Middle frontal gyrus (tissue), 1 donor: ENCODE results near the gene TMEM107.

Source experiments
- DNase-seq: peaks from one replicate; pipeline ENCODE4 v3.0.0-alpha.2; 2015; ENCODE audit warnings: low spot score; ENCODE audit errors: extremely low spot score

Gene TMEM107

GRCh38 chr17:8150194-8151119 is 25.7 kb downstream of the TMEM107 start:
- DNase-seq: no peak

GRCh38 chr17:8149419-8150193 is 26.6 kb downstream of the TMEM107 start:
- DNase-seq: no peak

GRCh38 chr17:8148560-8148959 is 27.6 kb downstream of the TMEM107 start:
- DNase-seq: no peak

DNA sequence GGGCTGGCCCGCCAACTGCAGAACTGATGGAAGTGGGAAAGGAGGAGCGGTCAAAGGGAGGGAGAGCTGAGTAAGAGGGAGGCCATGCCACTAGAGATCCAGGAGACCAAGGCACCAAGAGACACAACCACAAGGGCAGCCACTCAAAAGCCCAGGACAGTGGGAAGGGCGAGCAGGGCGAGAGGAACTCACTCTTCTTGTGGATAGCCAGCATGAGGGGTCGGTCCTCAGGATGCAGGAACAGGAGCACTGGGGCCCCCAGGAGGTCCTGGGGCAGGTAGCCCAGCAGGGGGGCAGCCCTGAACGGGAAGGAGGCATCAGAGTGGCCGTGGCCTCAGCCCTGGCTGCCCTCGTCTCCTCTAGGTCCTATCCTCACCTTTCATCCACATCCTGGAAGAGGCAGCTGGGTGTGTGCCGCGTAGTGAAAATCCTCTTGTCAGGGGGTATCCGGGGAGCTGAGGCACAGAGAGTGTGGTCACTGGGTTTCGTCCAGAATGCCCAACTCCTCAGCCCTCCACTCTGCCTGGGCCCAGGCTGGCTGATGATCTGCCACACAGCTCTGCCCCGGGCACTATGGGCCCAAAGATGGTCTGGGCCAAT is 28.3 kb downstream of the TMEM107 start:
- DNase-seq: no peak

GRCh38 chr17:8147141-8147804 is 28.9 kb downstream of the TMEM107 start:
- no peak for DNase-seq

- no peak for DNase-seq
These were observed 29.6 kb downstream of the TMEM107 start for GRCh38 chr17:8146381-8147140.

GRCh38 chr17:8145811-8146210 is 30.4 kb downstream of the TMEM107 start:
- no peak for DNase-seq

GRCh38 chr17:8144401-8145231 is 31.6 kb downstream of the TMEM107 start:
- DNase-seq: no peak

GRCh38 chr17:8143581-8144400 is 32.4 kb downstream of the TMEM107 start:
- DNase-seq: no peak

- no peak for DNase-seq
These were observed 33.1 kb downstream of the TMEM107 start for GRCh38 chr17:8142887-8143580.

GRCh38 chr17:8142158-8142886 is 33.9 kb downstream of the TMEM107 start:
- DNase-seq: no peak

DNA sequence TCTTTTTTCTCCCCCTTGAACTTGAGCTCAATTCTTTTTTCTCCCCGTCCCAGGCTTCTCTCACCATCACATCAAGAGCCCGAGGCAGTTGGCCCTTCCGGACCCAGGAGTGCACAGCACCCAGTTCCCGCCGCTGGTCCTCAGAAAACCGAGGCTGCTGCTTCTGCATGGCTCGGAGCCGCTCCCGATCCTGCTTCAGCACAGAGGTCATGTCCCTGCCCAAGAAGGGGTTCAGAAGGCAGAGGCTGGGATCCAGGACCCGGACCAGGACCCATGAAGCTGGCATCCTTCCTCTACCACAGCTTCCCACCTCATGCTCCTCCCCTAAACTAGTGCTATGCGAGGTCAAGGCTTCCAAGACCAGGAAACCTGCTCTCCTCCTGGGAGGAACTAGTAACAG is 34.4 kb downstream of the TMEM107 start:
- no peak for DNase-seq

DNA sequence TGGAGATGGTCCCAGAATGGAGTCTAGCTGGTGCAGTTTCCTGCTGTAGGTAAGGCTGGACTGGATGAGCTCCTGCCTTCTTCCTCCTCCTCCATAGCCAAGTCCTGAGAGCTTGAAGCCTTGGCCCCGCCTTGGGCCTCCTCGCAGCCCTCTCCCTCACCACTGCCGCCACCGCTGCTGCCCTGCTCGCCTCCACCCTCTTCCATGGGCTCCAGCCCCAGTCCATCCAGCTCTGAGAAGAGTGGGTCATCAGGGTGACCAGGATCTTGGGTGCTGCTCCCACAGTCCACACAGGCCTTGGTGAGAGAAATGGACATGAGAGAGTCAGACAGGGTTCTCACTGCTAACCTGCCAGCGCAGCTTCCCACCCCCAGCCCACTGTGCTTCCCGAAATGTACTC is 35.1 kb downstream of the TMEM107 start:
- DNase-seq: no peak

GRCh38 chr17:8140065-8141029 is 35.8 kb downstream of the TMEM107 start:
- DNase-seq: no peak

DNA sequence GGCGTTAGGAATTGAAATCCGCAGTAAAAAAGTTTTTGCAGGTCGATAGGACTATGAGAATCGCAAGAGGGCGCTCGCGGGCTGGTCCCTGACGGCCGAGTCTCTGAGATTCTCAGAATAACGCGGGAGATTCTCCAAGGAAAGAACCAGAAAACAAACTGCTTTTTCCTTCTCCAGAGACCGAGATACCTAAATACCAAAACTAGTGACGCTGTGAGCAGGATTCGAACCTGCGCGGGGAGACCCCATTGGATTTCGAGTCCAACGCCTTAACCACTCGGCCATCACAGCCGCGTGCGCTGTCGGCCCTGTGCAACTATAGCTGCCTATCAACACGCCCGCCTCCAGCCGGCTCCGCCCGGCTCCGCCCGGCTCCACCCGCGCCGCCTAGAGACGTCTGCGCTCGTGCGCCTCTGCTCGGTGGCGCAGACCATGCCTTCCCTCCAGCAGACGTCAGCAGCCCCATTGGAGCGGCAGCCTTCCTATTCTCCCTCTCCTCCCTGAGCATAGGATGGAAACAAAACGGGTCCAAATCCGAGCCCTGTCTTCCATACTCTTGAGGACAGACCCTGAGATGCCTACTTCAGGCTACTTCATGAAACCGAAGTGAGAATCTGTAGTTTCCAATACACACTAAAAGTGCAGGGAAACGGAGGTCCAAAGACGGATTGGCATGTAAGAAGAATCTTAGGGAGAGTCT is 37.4 kb downstream of the TMEM107 start:
- peak; percentile 85 for DNase-seq

GRCh38 chr17:8138374-8138671 is 37.9 kb downstream of the TMEM107 start:
- DNase-seq: no peak
